Psoas muscle (tissue), 8 donors: Measurements from ENCODE around the gene ELAVL3. TPM values are rescaled to one million over a fixed set of nuclear protein-coding genes. Genes with fewer than 3 reads are reported as not detected.

Experiments
- ATAC-seq, 4 donors: fragments of 200-7000 bp; cut with Tn5 transposase; one replicate each; pipeline ENCODE4 v1.9.1; 2020; ENCODE audit warnings: moderate library complexity in 3 of 4, mild to moderate bottlenecking in 2 of 4
- DNase-seq, 2 donors: peaks; one replicate each; pipeline ENCODE4 v3.0.0-alpha.2; 2020
- H3K27ac ChIP-seq: fragments of 200-600 bp; one replicate; pipeline ENCODE4 v1.8.0; 2022
- H3K27me3 ChIP-seq, 3 donors: fragments of 200-600 bp in 1 of 3; one replicate each; pipeline versions ENCODE4 v1.6.1 to v1.8.0; 2013 to 2022; ENCODE audit warnings: low read length in 2 of 3, mild to moderate bottlenecking in 2 of 3, moderate library complexity in 1 of 3; ENCODE audit not compliant: insufficient read depth in 3 of 3
- H3K36me3 ChIP-seq, 2 donors: fragments of 200-600 bp in 1 of 2; one replicate each; pipeline versions ENCODE4 v1.6.1 to v1.8.0; 2013 to 2022; ENCODE audit warnings: low read depth in 1 of 2, mild to moderate bottlenecking in 1 of 2, moderate library complexity in 1 of 2; ENCODE audit not compliant: insufficient read depth in 1 of 2
- H3K4me1 ChIP-seq: fragments of 200-600 bp; one replicate; pipeline ENCODE4 v1.8.0; 2022
- H3K4me3 ChIP-seq: fragments of 200-600 bp; one replicate; pipeline ENCODE4 v1.8.0; 2022; ENCODE audit warnings: mild to moderate bottlenecking
- H3K9me3 ChIP-seq: fragments of 200-600 bp; one replicate; pipeline ENCODE4 v1.8.0; 2022
- CTCF ChIP-seq: fragments of 200-600 bp; IDR thresholded peaks from one replicate; pipeline ENCODE4 v1.8.0; 2022; ENCODE audit warnings: antibody characterized with exemption
- WGBS, 3 donors: extraction: QIAGEN DNeasy Blood & Tissue Kit; methylation state at CpG; one replicate each; pipeline versions ENCODE4 v1.1.6 to v1.1.7; 2013; 5-methylcytosine and 5-hydroxymethylcytosine counted together
- intact Hi-C, 2 donors: fragments of 100-400 bp; cut with DNase I; formaldehyde crosslinking; loops; one replicate each; pipeline versions ENCODE4 v1.11.0 to v1.14.2; 2022
- polyA plus RNA-seq, 3 donors: library from polyadenylated mRNA; stranded (reverse); fragments of 200-250 nt; gene quantifications; one replicate each; pipeline ENCODE4 v1.2.3, GENCODE V29; 2013
- total RNA-seq, 4 donors: library from RNA; stranded (reverse); fragmentation: NEBNext Ultra II Directional in 2 of 4; extraction: Animal tissue kit (Norgen Biotek cat#: 25700) in 2 of 4; gene quantifications; one replicate each; pipeline versions ENCODE4 v1.2.1 to v1.2.4, GENCODE V29; 2021 to 2023
- donor health status: healthy with polysubstance abuse.
- donor health status: DM: no; HTN: no; CAD: no; lungs with moderate emphysema.
- donor health status: Bipolar disorder and iron deficiency.
- donor health status: healthy.
- donor health status: DM: yes; HTN: yes; CAD: no.
- donor health status: DM: no; HTN: no; CAD: no.
- donor health status: DM: no; HTN: no; CAD: no.
- donor health status: DM: yes; HTN: yes; CAD: no.

The ELAVL3 gene
- total and polyA plus RNA-seq, 7 donors, result 0.03 TPM; not detected in 6

GRCh38 chr19:11420429-11421370 lies 60.1 kb downstream of the ELAVL3 start:
- 4 to 5% (median 5%) methylated on average over 36 to 46 of the region's 46 CpGs for whole genome bisulfite sequencing, 3 donors
- Histone ChIP-seq H3K27ac (peak overlapping the region; percentile 53), H3K9me3 (no peaks in the 10 kb centered on the region), H3K4me1 (no peaks in the 10 kb centered on the region), H3K36me3 (no peaks in the 10 kb centered on the region), H3K4me3 (peak overlapping the region; percentile 47), H3K27me3 (peaks cover 0 to 78% (median 28%) of the 10 kb centered on the region in 3 donors)
- intact Hi-C loops, result loop anchor here in 1 of 2 donors (5.0 kb wide), 1 partner anchor 38 kb away; the partner anchor contains the start of gene EPOR
- TF ChIP-seq CTCF, result no peak
- DNase-seq (peak; percentile 72 to 88), ATAC-seq (peak; percentile 28 to 69 (median 37))

GRCh38 chr19:11418549-11419506 lies 62.0 kb downstream of the ELAVL3 start, which contains the start of gene RGL3:
Gene RGL3, minus strand, starts transcription at chr19:11419314. Its CDS starts 36 bp downstream, at chr19:11419278.
- peak within 1 kb of the TSS; percentile 60 for H3K4me3 ChIP-seq
- no peaks in the 10 kb centered on the region for H3K9me3 ChIP-seq
- no peak for TF ChIP-seq CTCF
- ATAC-seq (peak in 3 of 4 donors; percentile 19 to 35 (median 30)), DNase-seq (peak; percentile 63 to 69)
- peaks cover 0 to 73% (median 28%) of the 10 kb centered on the region in 3 donors for H3K27me3 ChIP-seq
- 1 to 3% (median 2%) methylated on average over 60 to 72 of the region's 72 CpGs for WGBS, 3 donors
- no peaks in the 10 kb centered on the region for H3K4me1 ChIP-seq
- peak within 1 kb of the TSS; percentile 53 for H3K27ac ChIP-seq
- no peaks in the 10 kb centered on the region for H3K36me3 ChIP-seq
- intact Hi-C loops, result no loop called here

GRCh38 chr19:11418094-11418548 lies 62.7 kb downstream of the ELAVL3 start:
- no peaks in the 10 kb centered on the region for H3K36me3 ChIP-seq
- DNase-seq, result no peak
- no peak for TF ChIP-seq CTCF
- 7 to 12% (median 10%) methylated on average over 8 to 16 of the region's 16 CpGs for WGBS, 3 donors
- H3K27ac ChIP-seq, result no peak overlapping the region
- no peak for ATAC-seq
- H3K4me1 ChIP-seq, result no peaks in the 10 kb centered on the region
- H3K9me3 ChIP-seq, result no peaks in the 10 kb centered on the region
- H3K4me3 ChIP-seq, result peak overlapping the region; percentile 60
- peaks cover 0 to 66% (median 28%) of the 10 kb centered on the region in 3 donors for H3K27me3 ChIP-seq
- intact Hi-C loops, result no loop called here

GRCh38 chr19:11416346-11417052 lies 64.3 kb downstream of the ELAVL3 start:
- DNase-seq, result no peak
- TF ChIP-seq CTCF, result no peak
- Histone ChIP-seq H3K27ac (no peak overlapping the region), H3K36me3 (no peaks in the 10 kb centered on the region), H3K27me3 (peaks cover 0 to 53% (median 21%) of the 10 kb centered on the region in 3 donors), H3K4me1 (no peaks in the 10 kb centered on the region), H3K4me3 (no peak overlapping the region), H3K9me3 (no peaks in the 10 kb centered on the region)
- WGBS, 3 donors, result 88 to 95% (median 90%) methylated on average over 17 of the region's 17 CpGs
- intact Hi-C loops, result no loop called here
- no peak for ATAC-seq
